Measurements from ENCODE around the gene STON2.

Gene STON2

DNA sequence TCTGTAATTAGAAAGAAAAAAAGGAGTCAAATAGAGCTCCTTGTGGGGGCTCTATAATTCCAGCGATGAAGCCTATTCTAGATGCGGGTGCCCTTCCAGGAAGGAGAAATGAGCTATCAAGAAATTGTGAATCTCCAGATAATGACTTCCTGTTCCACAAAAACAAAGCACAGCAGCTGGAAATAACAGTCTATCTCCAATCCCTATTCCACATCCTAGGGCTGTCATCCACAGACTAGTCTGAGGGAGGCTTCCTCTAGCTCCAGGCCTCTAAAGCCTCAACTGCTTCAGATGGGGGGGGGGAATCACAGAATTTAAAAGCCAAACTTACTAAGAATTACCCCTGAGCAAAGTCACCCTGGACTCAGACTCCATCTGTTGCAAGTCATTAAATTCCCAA lies 102.0 kb downstream of the STON2 start:
- Mint-ChIP-seq H3K4me3 (no peak overlapping the region), H3K27ac (ENCODE audit: low read depth) (no peak overlapping the region), H3K4me1 (no peaks in the 10 kb centered on the region), H3K36me3 (ENCODE audit: insufficient read depth) (no peaks in the 10 kb centered on the region), H3K27me3 (peaks cover 9% of the 10 kb centered on the region), H3K9me3 (no peaks in the 10 kb centered on the region)
- DNase-seq (ENCODE audit: low spot score in 2 of 2) (no peak), ATAC-seq (replicated peaks; ENCODE audit: extremely low read depth, poor library complexity, severe bottlenecking) (no peak)

DNA sequence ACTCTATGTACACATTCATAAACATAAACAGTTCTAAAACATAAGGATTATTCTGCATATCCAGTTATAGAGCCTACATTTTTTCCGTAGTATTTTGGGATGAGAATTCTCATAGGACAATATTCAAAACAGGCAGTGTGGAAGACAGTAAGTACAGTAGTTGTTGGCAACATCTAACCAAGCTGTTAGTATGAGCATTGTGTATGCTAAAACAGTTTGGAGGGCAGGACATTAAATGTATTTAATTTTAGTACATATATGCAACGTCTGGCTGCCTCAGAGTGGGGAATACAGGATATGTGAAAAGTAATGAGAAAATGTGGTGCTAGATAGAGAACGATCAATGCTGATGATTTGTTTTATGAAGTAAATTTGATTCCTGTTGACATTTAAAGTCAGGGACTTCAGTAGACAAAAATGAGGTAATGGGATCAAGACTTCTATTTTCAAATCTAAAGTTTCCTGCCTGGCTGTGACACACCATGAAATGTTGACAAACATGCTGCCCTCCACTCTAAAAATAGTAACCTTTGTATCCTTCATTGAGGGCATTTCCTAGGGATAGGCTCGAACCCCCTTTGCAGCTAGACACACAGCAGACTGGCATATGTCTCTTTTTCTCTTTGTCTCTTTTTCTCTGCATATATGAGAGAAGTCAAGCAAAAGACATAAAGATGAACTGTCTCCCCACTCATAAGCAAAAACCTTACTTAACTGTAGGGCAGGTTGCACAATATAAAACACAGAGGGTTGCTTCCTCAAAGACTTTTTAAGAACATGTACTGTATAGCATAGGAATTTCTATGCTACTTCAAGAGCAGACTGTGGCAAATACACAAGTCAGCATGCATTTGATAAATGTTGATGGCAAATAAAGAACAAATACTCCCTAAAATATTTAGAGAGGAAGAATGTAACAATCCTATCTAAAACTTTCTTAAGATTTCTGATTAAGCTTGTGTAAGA lies 103.9 kb downstream of the STON2 start:
- ATAC-seq (replicated peaks; ENCODE audit: extremely low read depth, poor library complexity, severe bottlenecking) (no peak), DNase-seq (ENCODE audit: low spot score in 2 of 2) (no peak)
- Mint-ChIP-seq H3K36me3 (ENCODE audit: insufficient read depth) (no peaks in the 10 kb centered on the region), H3K4me1 (no peaks in the 10 kb centered on the region), H3K4me3 (no peak overlapping the region), H3K27ac (ENCODE audit: low read depth) (no peak overlapping the region), H3K27me3 (peaks cover 17% of the 10 kb centered on the region), H3K9me3 (no peaks in the 10 kb centered on the region)

DNA sequence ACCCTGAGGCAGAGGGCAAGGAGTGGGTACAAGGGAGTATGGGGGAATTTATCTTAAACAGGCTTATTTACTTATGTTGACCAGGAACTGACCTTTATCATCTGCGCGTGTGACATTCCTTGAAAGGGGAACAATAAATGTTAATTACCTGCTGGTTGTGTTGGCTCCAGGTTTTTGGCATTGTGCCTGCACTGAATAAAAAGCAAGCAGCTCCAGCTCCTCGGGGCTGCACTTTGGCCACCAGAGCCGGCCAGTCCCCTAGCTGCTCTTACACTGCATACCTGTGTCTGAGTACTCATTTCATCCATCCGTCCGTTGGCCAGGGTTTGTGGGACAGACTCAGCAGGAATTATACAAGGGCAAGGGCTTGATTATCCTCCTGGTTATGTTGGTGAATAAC lies 110.6 kb downstream of the STON2 start:
- Mint-ChIP-seq H3K9me3 (no peaks in the 10 kb centered on the region), H3K27ac (ENCODE audit: low read depth) (no peak overlapping the region), H3K27me3 (peaks cover 60% of the 10 kb centered on the region), H3K36me3 (ENCODE audit: insufficient read depth) (no peaks in the 10 kb centered on the region), H3K4me1 (no peaks in the 10 kb centered on the region), H3K4me3 (no peak overlapping the region)
- no peak for ATAC-seq (replicated peaks; ENCODE audit: extremely low read depth, poor library complexity, severe bottlenecking)
- no peak for DNase-seq (ENCODE audit: low spot score in 2 of 2)

DNA sequence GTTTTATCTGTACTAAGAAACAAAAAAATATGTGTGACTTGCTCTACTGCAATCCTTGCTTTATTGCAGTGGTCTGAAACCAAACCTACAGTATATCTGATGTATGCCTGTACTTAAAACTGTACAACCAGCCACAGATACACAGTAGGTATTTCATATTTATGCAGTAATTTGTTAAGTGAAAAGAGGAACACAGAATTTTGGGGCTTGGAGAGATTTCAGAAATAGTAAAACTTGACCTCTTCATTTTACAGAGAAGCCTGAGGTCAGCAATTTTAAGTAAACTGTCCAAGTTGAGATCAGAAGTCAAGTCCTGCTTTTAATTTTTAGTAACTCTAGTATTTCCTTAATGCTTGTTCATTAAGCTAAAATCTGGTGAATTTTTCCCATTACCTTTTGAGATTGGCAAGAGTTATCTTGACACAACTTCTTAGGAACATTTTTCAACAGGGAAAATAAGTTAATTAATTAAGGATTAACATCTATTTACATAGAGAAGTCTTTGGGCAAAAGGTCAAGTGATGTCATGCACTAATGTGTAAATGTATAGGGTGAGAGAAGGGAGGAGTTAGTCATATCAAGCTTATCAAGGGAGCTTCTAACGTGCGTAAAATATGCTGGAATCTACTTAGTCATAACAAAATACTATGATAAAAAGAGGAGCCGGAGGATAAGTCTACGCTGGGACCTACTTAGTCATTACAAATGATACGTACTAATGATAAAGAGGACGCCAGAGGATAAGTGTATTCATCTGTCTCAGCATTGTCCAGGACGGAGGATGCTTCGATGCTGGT lies 113.4 kb downstream of the STON2 start:
- no peak overlapping the region for H3K27ac Mint-ChIP-seq (ENCODE audit: low read depth)
- DNase-seq (ENCODE audit: low spot score in 2 of 2) (no peak), ATAC-seq (replicated peaks; ENCODE audit: extremely low read depth, poor library complexity, severe bottlenecking) (no peak)
- H3K4me3 Mint-ChIP-seq: no peak overlapping the region
- peaks cover 43% of the 10 kb centered on the region for H3K27me3 Mint-ChIP-seq
- H3K36me3 Mint-ChIP-seq (ENCODE audit: insufficient read depth): no peaks in the 10 kb centered on the region
- H3K9me3 Mint-ChIP-seq: no peaks in the 10 kb centered on the region
- H3K4me1 Mint-ChIP-seq: no peaks in the 10 kb centered on the region

DNA sequence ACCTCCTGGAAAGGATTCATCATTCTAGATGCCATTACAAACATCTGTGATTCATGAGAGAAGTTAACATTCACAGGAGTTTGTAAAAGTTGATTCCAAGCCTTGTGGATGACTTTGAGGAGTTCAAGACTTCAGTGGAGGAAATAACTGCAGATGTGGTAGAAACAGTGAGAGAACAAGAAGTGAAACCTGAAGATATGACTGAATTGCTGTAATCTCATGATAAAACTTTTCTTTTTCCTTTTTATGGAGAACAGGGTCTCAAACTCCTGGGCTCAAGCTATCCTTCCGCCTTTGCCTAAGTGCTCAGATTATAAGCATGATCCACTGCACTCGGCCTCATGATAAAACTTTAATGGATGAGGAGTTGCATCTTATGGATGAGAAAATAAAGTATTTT lies 114.9 kb downstream of the STON2 start:
- peaks cover 1% of the 10 kb centered on the region for H3K36me3 Mint-ChIP-seq (ENCODE audit: insufficient read depth)
- no peak for DNase-seq (ENCODE audit: low spot score in 2 of 2)
- H3K4me1 Mint-ChIP-seq: no peaks in the 10 kb centered on the region
- no peak overlapping the region for H3K4me3 Mint-ChIP-seq
- no peaks in the 10 kb centered on the region for H3K9me3 Mint-ChIP-seq
- no peak overlapping the region for H3K27ac Mint-ChIP-seq (ENCODE audit: low read depth)
- ATAC-seq (replicated peaks; ENCODE audit: extremely low read depth, poor library complexity, severe bottlenecking): no peak
- H3K27me3 Mint-ChIP-seq: peaks cover 36% of the 10 kb centered on the region

DNA sequence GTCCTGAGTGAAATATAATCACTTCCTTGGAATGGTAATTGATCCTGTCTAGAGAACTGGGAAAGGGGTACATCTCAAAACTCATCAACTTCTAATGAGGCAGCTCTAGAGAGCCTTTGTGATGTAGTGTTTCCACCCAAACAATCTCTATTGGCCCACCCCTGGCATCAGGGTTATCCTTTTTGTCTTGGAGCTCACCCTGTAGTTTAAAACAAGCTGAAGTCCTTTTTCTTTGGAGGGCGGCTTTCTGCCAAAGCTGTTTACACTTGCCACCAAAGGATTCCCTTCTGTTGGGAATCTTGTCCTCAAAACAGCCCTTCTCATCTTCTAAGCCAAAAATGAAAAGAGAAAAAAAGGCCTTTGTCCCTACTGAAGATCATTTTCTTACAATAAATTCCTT lies 118.8 kb downstream of the STON2 start:
- Mint-ChIP-seq H3K36me3 (ENCODE audit: insufficient read depth) (peaks cover 1% of the 10 kb centered on the region), H3K9me3 (no peaks in the 10 kb centered on the region), H3K4me3 (no peak overlapping the region), H3K27ac (ENCODE audit: low read depth) (no peak overlapping the region), H3K4me1 (no peaks in the 10 kb centered on the region), H3K27me3 (peaks cover 23% of the 10 kb centered on the region)
- ATAC-seq (replicated peaks; ENCODE audit: extremely low read depth, poor library complexity, severe bottlenecking): no peak
- DNase-seq (ENCODE audit: low spot score in 2 of 2): no peak

DNA sequence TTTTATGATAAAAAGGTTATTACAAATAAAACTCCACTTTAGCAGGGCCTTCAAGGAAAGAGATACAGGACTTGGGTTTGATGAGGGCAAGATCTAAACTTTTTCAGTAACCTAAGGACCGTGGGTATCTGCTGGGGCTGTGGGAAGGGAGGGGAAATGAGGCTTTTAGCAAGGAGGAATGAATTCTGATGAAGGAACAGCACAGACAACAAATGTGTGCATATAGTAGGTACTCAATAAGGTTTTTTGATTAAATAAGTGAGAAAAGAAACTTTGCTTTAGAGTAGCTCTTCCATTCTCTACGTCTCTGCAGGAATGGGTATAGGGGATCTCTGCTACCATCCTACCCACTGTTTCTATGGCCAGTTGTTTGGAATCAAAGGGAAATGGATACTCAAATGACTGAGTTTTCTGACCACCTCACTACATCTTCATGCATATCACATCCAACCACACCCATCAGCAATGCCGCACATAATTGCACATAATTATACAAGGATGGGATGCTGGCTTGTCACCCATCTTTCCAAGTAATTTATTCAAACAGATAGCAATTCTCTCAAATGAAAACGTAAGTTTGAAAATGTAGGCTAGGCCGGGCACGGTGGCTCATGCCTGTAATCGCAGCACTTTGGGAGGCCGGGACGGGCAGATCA lies 119.9 kb downstream of the STON2 start:
- Mint-ChIP-seq H3K27me3 (peaks cover 33% of the 10 kb centered on the region), H3K4me3 (no peak overlapping the region), H3K36me3 (ENCODE audit: insufficient read depth) (peaks cover 1% of the 10 kb centered on the region), H3K4me1 (no peaks in the 10 kb centered on the region), H3K9me3 (no peaks in the 10 kb centered on the region), H3K27ac (ENCODE audit: low read depth) (no peak overlapping the region)
- DNase-seq (ENCODE audit: low spot score in 2 of 2) (no peak), ATAC-seq (replicated peaks; ENCODE audit: extremely low read depth, poor library complexity, severe bottlenecking) (no peak)

DNA sequence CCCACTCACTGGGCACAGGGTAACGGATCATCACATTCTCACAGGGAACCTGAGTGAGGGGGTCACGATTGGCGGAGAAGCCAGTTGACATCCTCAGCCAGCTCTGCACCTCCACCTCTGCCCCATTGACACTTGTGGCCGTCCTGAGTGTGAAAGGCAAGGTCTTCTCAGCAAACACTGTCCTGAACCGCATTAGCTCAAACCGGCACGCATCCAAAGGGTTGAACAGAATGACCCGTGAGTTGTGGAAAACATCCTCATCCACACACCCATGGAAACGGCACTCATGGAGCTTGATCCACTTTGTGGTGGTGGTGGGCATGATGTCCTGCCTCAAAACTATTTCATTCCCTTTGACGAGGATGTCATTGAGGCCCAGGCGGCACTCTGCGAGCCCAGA lies 123.0 kb downstream of the STON2 start:
- Mint-ChIP-seq H3K4me1 (no peaks in the 10 kb centered on the region), H3K36me3 (ENCODE audit: insufficient read depth) (peaks cover 1% of the 10 kb centered on the region), H3K27ac (ENCODE audit: low read depth) (no peak overlapping the region), H3K4me3 (no peak overlapping the region), H3K9me3 (no peaks in the 10 kb centered on the region), H3K27me3 (peaks cover 33% of the 10 kb centered on the region)
- ATAC-seq (replicated peaks; ENCODE audit: extremely low read depth, poor library complexity, severe bottlenecking): no peak
- DNase-seq (ENCODE audit: low spot score in 2 of 2): no peak

DNA sequence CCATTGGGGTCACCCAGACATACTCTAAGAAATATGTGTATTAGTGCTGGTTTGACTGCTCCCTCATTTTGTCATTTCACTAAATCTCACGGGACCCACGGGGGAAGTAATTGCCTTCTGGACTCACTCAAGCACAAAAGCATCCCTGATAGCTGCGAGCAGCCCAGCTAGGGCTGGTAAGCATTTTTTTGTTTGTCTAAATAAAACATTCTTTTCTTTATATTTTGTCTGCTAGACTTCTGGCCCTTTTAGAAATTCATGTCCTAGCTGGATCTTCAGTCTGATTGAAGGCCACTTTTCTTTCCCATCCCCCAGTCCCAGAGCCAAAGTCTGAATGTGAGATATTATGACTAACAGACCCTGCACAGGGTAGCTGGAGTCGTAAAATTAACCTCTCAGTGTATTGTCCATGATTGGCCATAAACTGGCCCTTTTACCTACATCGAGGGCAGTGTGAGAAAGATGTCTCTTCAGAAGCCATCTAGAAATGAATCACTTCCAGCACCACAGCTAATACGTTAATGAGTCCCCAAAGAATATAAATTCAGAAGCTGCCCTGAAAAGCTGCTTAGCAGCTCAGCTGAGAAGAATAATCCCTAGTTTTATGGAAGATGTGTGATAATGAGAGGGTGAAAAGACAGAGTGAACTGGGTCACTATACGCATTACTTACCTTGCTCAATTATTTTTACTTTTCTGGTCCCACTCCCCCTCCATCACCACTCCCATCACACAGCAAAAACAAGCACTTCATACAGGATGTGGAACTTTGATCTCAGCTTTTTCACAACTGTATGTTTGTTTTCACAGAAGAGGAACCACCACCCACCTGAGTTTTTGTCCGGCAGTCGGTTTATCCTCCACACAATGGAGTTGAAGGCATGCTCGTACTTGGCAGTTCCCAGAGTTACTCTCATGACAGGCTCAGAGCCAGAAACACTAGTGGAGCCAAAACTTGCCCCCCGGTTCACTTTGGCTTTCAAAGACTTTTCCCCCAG lies 123.8 kb downstream of the STON2 start:
- Mint-ChIP-seq H3K27me3 (peaks cover 33% of the 10 kb centered on the region), H3K4me3 (no peak overlapping the region), H3K4me1 (no peaks in the 10 kb centered on the region), H3K27ac (ENCODE audit: low read depth) (no peak overlapping the region), H3K9me3 (no peaks in the 10 kb centered on the region), H3K36me3 (ENCODE audit: insufficient read depth) (peaks cover 1% of the 10 kb centered on the region)
- ATAC-seq (replicated peaks; ENCODE audit: extremely low read depth, poor library complexity, severe bottlenecking) (no peak), DNase-seq (ENCODE audit: low spot score in 2 of 2) (no peak)

DNA sequence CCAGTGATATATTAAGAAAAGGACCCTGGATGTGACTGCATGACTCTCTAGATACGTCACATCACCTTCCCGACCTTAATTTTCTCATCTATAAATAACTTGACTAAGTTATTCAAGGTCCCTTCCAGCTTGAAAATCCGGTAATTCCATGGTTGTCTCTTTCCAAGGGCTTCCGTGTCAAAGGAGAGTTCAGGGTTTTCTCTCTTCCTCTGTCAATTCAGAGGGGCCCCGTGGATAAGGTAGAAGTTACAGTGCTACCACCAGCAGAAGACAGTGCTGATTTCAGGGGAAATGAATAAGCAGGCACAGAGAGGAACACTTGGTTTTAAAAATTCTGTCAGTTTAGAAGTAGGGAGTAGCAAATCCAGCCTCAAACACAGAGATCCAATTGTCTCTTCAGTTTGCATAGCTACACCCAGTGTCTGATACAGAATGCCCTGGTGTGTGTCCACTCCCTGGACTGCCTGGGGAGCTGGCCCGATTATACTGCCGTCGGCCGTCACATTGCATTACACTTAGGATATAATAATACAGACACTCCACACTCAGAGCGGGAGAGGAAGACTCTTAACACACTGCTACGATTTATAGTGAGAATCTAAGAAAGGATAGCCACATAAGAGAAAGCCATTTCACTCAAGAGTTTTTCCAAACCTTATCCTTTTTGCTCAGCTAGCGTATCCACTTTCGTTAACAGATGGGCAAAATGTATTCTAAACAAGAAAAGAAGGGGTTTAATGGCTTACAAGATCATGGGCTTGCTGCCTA lies 124.6 kb downstream of the STON2 start:
- H3K4me3 Mint-ChIP-seq: no peak overlapping the region
- no peak for DNase-seq (ENCODE audit: low spot score in 2 of 2)
- ATAC-seq (replicated peaks; ENCODE audit: extremely low read depth, poor library complexity, severe bottlenecking): no peak
- no peaks in the 10 kb centered on the region for H3K9me3 Mint-ChIP-seq
- no peak overlapping the region for H3K27ac Mint-ChIP-seq (ENCODE audit: low read depth)
- H3K36me3 Mint-ChIP-seq (ENCODE audit: insufficient read depth): no peaks in the 10 kb centered on the region
- no peaks in the 10 kb centered on the region for H3K4me1 Mint-ChIP-seq
- peaks cover 33% of the 10 kb centered on the region for H3K27me3 Mint-ChIP-seq

DNA sequence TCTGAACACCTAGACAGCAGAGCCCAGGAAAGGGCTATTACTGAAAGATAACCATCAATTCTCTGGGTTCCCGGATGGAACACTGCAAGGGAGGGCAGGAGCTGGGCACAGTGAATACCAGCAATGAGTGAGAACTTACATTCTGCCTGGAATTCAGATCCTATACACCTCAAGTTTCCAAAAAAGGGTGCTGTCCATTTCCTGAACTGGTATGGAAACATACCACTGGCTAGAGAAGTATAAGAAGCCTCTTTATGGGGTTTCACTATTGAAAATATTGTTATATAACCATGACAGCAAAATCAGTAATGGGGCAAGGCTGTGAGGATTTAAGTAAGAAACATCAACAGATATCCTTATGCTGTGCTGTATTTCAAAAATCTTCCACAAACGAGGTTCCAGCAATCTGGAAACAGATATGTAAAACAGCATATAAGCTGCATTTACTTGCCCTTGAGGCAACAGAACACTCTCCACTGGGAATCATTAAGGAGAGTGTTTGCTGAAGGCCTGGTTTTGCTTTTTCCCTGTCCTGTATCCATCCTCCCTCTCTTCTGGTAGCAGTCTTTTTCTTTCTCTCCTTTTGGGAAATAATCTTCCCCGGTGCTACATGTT lies 126.1 kb downstream of the STON2 start:
- Mint-ChIP-seq H3K9me3 (no peaks in the 10 kb centered on the region), H3K36me3 (ENCODE audit: insufficient read depth) (no peaks in the 10 kb centered on the region), H3K27ac (ENCODE audit: low read depth) (no peak overlapping the region), H3K27me3 (peaks cover 33% of the 10 kb centered on the region), H3K4me3 (no peak overlapping the region), H3K4me1 (no peaks in the 10 kb centered on the region)
- ATAC-seq (replicated peaks; ENCODE audit: extremely low read depth, poor library complexity, severe bottlenecking): no peak
- DNase-seq (ENCODE audit: low spot score in 2 of 2): no peak

All from central memory CD8-positive, alpha-beta T cell (primary cell).